Ishikawa (cell line): ENCODE data around the gene AGAP2.

Experiments used
- CEBPB ChIP-seq: IDR thresholded peaks from 2 replicates; pipeline ENCODE4 v1.6.1; 2012
- CREB1 ChIP-seq: IDR thresholded peaks from 2 replicates; pipeline ENCODE4 v1.6.1; 2012; ENCODE audit warnings: low read depth
- EGR1 ChIP-seq: IDR thresholded peaks from 2 replicates; pipeline ENCODE4 v1.6.1; 2012
- EP300 ChIP-seq: IDR thresholded peaks from 2 replicates; pipeline ENCODE4 v1.6.1; 2012; ENCODE audit warnings: borderline replicate concordance
- FOXM1 ChIP-seq: IDR thresholded peaks from 2 replicates; pipeline ENCODE4 v1.6.1; 2012; ENCODE audit warnings: low read depth, borderline replicate concordance
- MAX ChIP-seq: IDR thresholded peaks from 2 replicates; pipeline ENCODE4 v1.6.1; 2012
- NFIC ChIP-seq: IDR thresholded peaks from 2 replicates; pipeline ENCODE4 v1.6.1; 2012
- RAD21 ChIP-seq: IDR thresholded peaks from 2 replicates; pipeline ENCODE4 v1.6.1; 2012; ENCODE audit warnings: low read depth
- REST ChIP-seq: IDR thresholded peaks from 2 replicates; pipeline ENCODE4 v1.6.1; 2012; ENCODE audit warnings: low read depth, mild to moderate bottlenecking
- TAF1 ChIP-seq: IDR thresholded peaks from 2 replicates; pipeline ENCODE4 v1.6.1; 2012; ENCODE audit warnings: low read depth, mild to moderate bottlenecking
- TEAD4 ChIP-seq: IDR thresholded peaks from 2 replicates; pipeline ENCODE4 v1.6.1; 2012
- USF1 ChIP-seq: IDR thresholded peaks from 2 replicates; pipeline ENCODE4 v1.6.1; 2012
- YY1 ChIP-seq: IDR thresholded peaks from 2 replicates; pipeline ENCODE4 v1.6.1; 2012; ENCODE audit warnings: low read depth
- ZBTB7A ChIP-seq: IDR thresholded peaks from 2 replicates; pipeline ENCODE4 v1.6.1; 2012; ENCODE audit warnings: low read depth

The AGAP2 gene

GRCh38 chr12:57687862-57688261 lies 50.7 kb downstream of the AGAP2 start:
- TF ChIP-seq YY1 (no peak), TEAD4 (no peak)

GRCh38 chr12:57679697-57680096 lies 58.8 kb downstream of the AGAP2 start:
- TF ChIP-seq EGR1 (no peak), YY1 (no peak), FOXM1 (no peak), REST (no peak), EP300 (no peak), NFIC (no peak), CEBPB (no peak)

GRCh38 chr12:57674691-57675090 lies 63.9 kb downstream of the AGAP2 start:
- TF ChIP-seq MAX: no peak
- TF ChIP-seq TEAD4: no peak
- TF ChIP-seq NFIC: no peak
- no peak for TF ChIP-seq CREB1
- no peak for TF ChIP-seq EP300
- no peak for TF ChIP-seq CEBPB
- TF ChIP-seq TAF1: no peak
- TF ChIP-seq RAD21: no peak
- TF ChIP-seq FOXM1: no peak
- no peak for TF ChIP-seq ZBTB7A
- no peak for TF ChIP-seq EGR1
- no peak for TF ChIP-seq USF1
